Stimulated activated CD8-positive, alpha-beta memory T cell treated with anti-CD3 and anti-CD28 coated beads, Interleukin-15, amount 100 ng/mL, for 24 hours (primary cell): Measurements from ENCODE around the gene SPTBN5.

Experiments
- DNase-seq: peaks from one replicate; pipeline ENCODE4 v3.0.0-alpha.2; 2020; ENCODE audit warnings: low read depth

The SPTBN5 gene

GRCh38 chr15:41824062-41824745 lies 69.6 kb downstream of the SPTBN5 start:
- no peak for DNase-seq

GRCh38 chr15:41823502-41823901 lies 70.4 kb downstream of the SPTBN5 start:
- no peak for DNase-seq

- DNase-seq = no peak
Observed at GRCh38 chr15:41822957-41823356, 70.9 kb downstream of the SPTBN5 start.

- DNase-seq = no peak
Observed at GRCh38 chr15:41822471-41822870, 71.4 kb downstream of the SPTBN5 start.

- DNase-seq = no peak
Observed at GRCh38 chr15:41821831-41822230, 72.0 kb downstream of the SPTBN5 start.

- no peak for DNase-seq
Observed at GRCh38 chr15:41820791-41821423, 72.9 kb downstream of the SPTBN5 start.

- no peak for DNase-seq
Observed at GRCh38 chr15:41819455-41820050, 74.3 kb downstream of the SPTBN5 start.

- DNase-seq = no peak
Observed at GRCh38 chr15:41817781-41818180, 76.1 kb downstream of the SPTBN5 start.

GRCh38 chr15:41817327-41817726 lies 76.5 kb downstream of the SPTBN5 start:
- DNase-seq = no peak

- DNase-seq = no peak
Observed at GRCh38 chr15:41816788-41817187, 77.1 kb downstream of the SPTBN5 start.

GRCh38 chr15:41814534-41814933 lies 79.3 kb downstream of the SPTBN5 start:
- no peak for DNase-seq

- DNase-seq = no peak
Observed at GRCh38 chr15:41813426-41813825, 80.4 kb downstream of the SPTBN5 start.

GRCh38 chr15:41812820-41813375 lies 81.0 kb downstream of the SPTBN5 start:
- DNase-seq = no peak

GRCh38 chr15:41811432-41812195 lies 82.2 kb downstream of the SPTBN5 start:
- peak; percentile 34 for DNase-seq

GRCh38 chr15:41810651-41811431 lies 83.0 kb downstream of the SPTBN5 start:
- DNase-seq = no peak

GRCh38 chr15:41809526-41810220 lies 84.2 kb downstream of the SPTBN5 start:
- DNase-seq = no peak

GRCh38 chr15:41809121-41809520 lies 84.7 kb downstream of the SPTBN5 start:
- no peak for DNase-seq

GRCh38 chr15:41806291-41807181 lies 87.3 kb downstream of the SPTBN5 start:
- DNase-seq = no peak

- no peak for DNase-seq
Observed at GRCh38 chr15:41805711-41806110, 88.1 kb downstream of the SPTBN5 start.
